GM12874 (cell line): ENCODE measurements around the gene HTR3E.

Experiments
- CTCF ChIP-seq: IDR thresholded peaks from 2 replicates; pipeline ENCODE4 v1.5.1; 2011; ENCODE audit warnings: low read depth, mild to moderate bottlenecking, control low read depth, low read length, moderate library complexity; ENCODE audit not compliant: insufficient read depth

HTR3E gene

GRCh38 chr3:184082465-184082864 is 14.4 kb upstream of the HTR3E start:
- no peak for TF ChIP-seq CTCF

GRCh38 chr3:184085389-184085852 is 11.4 kb upstream of the HTR3E start:
- no peak for TF ChIP-seq CTCF

- no peak for TF ChIP-seq CTCF
Observed at GRCh38 chr3:184092199-184092598, 4.7 kb upstream of the HTR3E start.

GRCh38 chr3:184097556-184097955 is 692 bp downstream of the HTR3E start:
- TF ChIP-seq CTCF = no peak

GRCh38 chr3:184099806-184100686 is 3.2 kb downstream of the HTR3E start:
- TF ChIP-seq CTCF = no peak

GRCh38 chr3:184110316-184110725 is 13.5 kb downstream of the HTR3E start:
- no peak for TF ChIP-seq CTCF

- no peak for TF ChIP-seq CTCF
Observed at GRCh38 chr3:184116017-184116416, 19.2 kb downstream of the HTR3E start.
